GM19438 (cell line): ENCODE measurements around the gene GCH1.

Source experiments
- ATAC-seq: cut with Tn5 transposase; IDR thresholded peaks from one replicate; pipeline ENCODE4 v1.9.1; 2021; ENCODE audit warnings: low read depth; ENCODE audit not compliant: unreplicated experiment

GCH1 gene

GRCh38 chr14:54829486-54830224, 73.0 kb downstream of the GCH1 start:
- ATAC-seq: no peak

GRCh38 chr14:54828037-54828436, 74.6 kb downstream of the GCH1 start:
- no peak for ATAC-seq

- ATAC-seq: no peak
Observed at GRCh38 chr14:54823757-54824549, 78.7 kb downstream of the GCH1 start.

- no peak for ATAC-seq
Observed at GRCh38 chr14:54822685-54823084, 79.9 kb downstream of the GCH1 start.

GRCh38 chr14:54818201-54819133, 84.2 kb downstream of the GCH1 start:
- ATAC-seq: no peak

- no peak for ATAC-seq
Observed at GRCh38 chr14:54817506-54817905, 85.1 kb downstream of the GCH1 start.

- no peak for ATAC-seq
Observed at GRCh38 chr14:54816450-54816849, 86.2 kb downstream of the GCH1 start.

GRCh38 chr14:54815515-54815914, 87.1 kb downstream of the GCH1 start:
- no peak for ATAC-seq

- no peak for ATAC-seq
Observed at GRCh38 chr14:54815016-54815415, 87.6 kb downstream of the GCH1 start.

- ATAC-seq: no peak
Observed at GRCh38 chr14:54814076-54814475, 88.5 kb downstream of the GCH1 start.

- no peak for ATAC-seq
Observed at GRCh38 chr14:54813081-54813480, 89.5 kb downstream of the GCH1 start.

- ATAC-seq: no peak
Observed at GRCh38 chr14:54812617-54813016, 90.0 kb downstream of the GCH1 start.

- ATAC-seq: no peak
Observed at GRCh38 chr14:54809767-54810166, 92.9 kb downstream of the GCH1 start.

GRCh38 chr14:54808326-54809161, 94.1 kb downstream of the GCH1 start:
- no peak for ATAC-seq

GRCh38 chr14:54807881-54808280, 94.7 kb downstream of the GCH1 start:
- no peak for ATAC-seq

GRCh38 chr14:54807428-54807827, 95.2 kb downstream of the GCH1 start:
- no peak for ATAC-seq

GRCh38 chr14:54806616-54807015, 96.0 kb downstream of the GCH1 start:
- ATAC-seq: no peak

- peak; percentile 90 for ATAC-seq
Observed at GRCh38 chr14:54805445-54806322, 96.9 kb downstream of the GCH1 start.

GRCh38 chr14:54805070-54805444, 97.6 kb downstream of the GCH1 start:
- no peak for ATAC-seq
